Endothelial cell of umbilical vein (primary cell): ENCODE results near the gene MPP4. TPM values are rescaled to one million over a fixed set of nuclear protein-coding genes. Genes with fewer than 3 reads are reported as not detected.

Source experiments
- BruUV-seq: library from RNA; stranded (reverse); fragments of 400-500 nt; replicated peaks from 2 replicates; lab custom pipeline; 2021; lab: Mats Ljungman, UMichigan
- CTCF ChIA-PET: fragments of 300-600, 350-600 bp; sonication (Branson Sonifier 250); formaldehyde crosslinking; loops from one replicate; lab custom pipeline; 2021; ENCODE audit warnings: antibody characterized with exemption, inconsistent platforms; lab: Charles Lee
- POLR2A ChIA-PET: fragments of 300-600, 350-600 bp; sonication (Branson Sonifier 250); formaldehyde crosslinking; loops from one replicate; lab custom pipeline; 2021; ENCODE audit warnings: antibody characterized with exemption, inconsistent platforms; lab: Charles Lee
- DNase-seq: peaks from one replicate; pipeline ENCODE4 v3.0.0-alpha.2; 2011; ENCODE audit warnings: low read depth, low spot score
- FAIRE-seq: peaks from 2 replicates; lab custom pipeline; 2011; peaks lifted over from hg19 to GRCh38; lab: Jason Lieb, UNC
- H2AFZ ChIP-seq: 2 replicates; pipeline ENCODE4 v1.6.0; 2012; ENCODE audit warnings: low read depth, low read length, control low read depth, inconsistent platforms
- H3K27ac ChIP-seq: 2 replicates; pipeline ENCODE4 v1.5.1; 2011; ENCODE audit warnings: low read depth, mild to moderate bottlenecking, control low read depth, low read length, moderate library complexity; ENCODE audit not compliant: insufficient read depth
- H3K27me3 ChIP-seq, 2 experiments: 2 replicates each; pipeline versions ENCODE4 v1.6.0 to v1.6.1; 2011; ENCODE audit warnings: low read length in 2 of 2, mixed read lengths in 1 of 2; ENCODE audit not compliant: control insufficient read depth in 2 of 2, insufficient read depth in 2 of 2
- H3K36me3 ChIP-seq, 2 experiments: 2 replicates in 1 of 2; 3 replicates in 1 of 2; pipeline ENCODE4 v1.5.1; 2011; ENCODE audit warnings: low read length in 2 of 2, mild to moderate bottlenecking in 1 of 2, moderate library complexity in 1 of 2; ENCODE audit not compliant: control insufficient read depth in 2 of 2, insufficient read depth in 2 of 2; ENCODE audit errors: extremely low read depth in 1 of 2
- H3K4me1 ChIP-seq: 3 replicates; pipeline ENCODE4 v1.5.1; 2011; ENCODE audit warnings: mild to moderate bottlenecking, low read length; ENCODE audit not compliant: control insufficient read depth, insufficient read depth; ENCODE audit errors: extremely low read depth
- H3K4me2 ChIP-seq: 2 replicates; pipeline ENCODE4 v1.6.1; 2011; ENCODE audit warnings: low read length, control low read depth, mixed read lengths; ENCODE audit not compliant: insufficient read depth
- H3K4me3 ChIP-seq, 3 experiments: fragments of 200-600 bp in 1 of 3; sonication (generic), shearing (Covaris generic) in 1 of 3; replicated peaks in 1 of 3; 2 replicates each; pipeline ENCODE4 v1.5.1; 2011 to 2016; ENCODE audit warnings: control low read depth in 3 of 3, low read length in 3 of 3, mild to moderate bottlenecking in 2 of 3, inconsistent platforms in 1 of 3, low read depth in 1 of 3, moderate library complexity in 1 of 3; ENCODE audit not compliant: insufficient read depth in 1 of 3
- H3K79me2 ChIP-seq: 2 replicates; pipeline ENCODE4 v1.6.0; 2012; ENCODE audit warnings: low read length, inconsistent platforms; ENCODE audit not compliant: control insufficient read depth, insufficient read depth
- H3K9ac ChIP-seq: replicated peaks from 2 replicates; pipeline ENCODE3; 2011; ENCODE audit warnings: low read length, control low read depth; ENCODE audit not compliant: insufficient read depth; ENCODE audit errors: extremely low read depth
- H3K9me1 ChIP-seq: replicated peaks from 3 replicates; pipeline ENCODE4 v1.6.0; 2011; ENCODE audit warnings: mild to moderate bottlenecking, low read length; ENCODE audit not compliant: control insufficient read depth, insufficient read depth; ENCODE audit errors: extremely low read depth
- H3K9me3 ChIP-seq: replicated peaks from 2 replicates; pipeline ENCODE4 v1.5.1; 2012; ENCODE audit warnings: low read length, inconsistent platforms; ENCODE audit not compliant: control insufficient read depth, insufficient read depth
- H4K20me1 ChIP-seq: replicated peaks from 2 replicates; pipeline ENCODE3; 2011; ENCODE audit warnings: mild to moderate bottlenecking, low read length; ENCODE audit not compliant: control insufficient read depth, insufficient read depth; ENCODE audit errors: extremely low read depth
- EZH2 ChIP-seq: IDR thresholded peaks from 2 replicates; pipeline ENCODE4 v1.6.1; 2012; ENCODE audit warnings: borderline replicate concordance, low read depth, mild to moderate bottlenecking, moderate library complexity, low read length, inconsistent platforms; ENCODE audit not compliant: severe bottlenecking
- FOS ChIP-seq: IDR thresholded peaks from 2 replicates; pipeline ENCODE4 v1.6.1; 2011; ENCODE audit warnings: mild to moderate bottlenecking, low read length, moderate library complexity, borderline replicate concordance; ENCODE audit not compliant: insufficient read depth
- GATA2 ChIP-seq: IDR thresholded peaks from 2 replicates; pipeline ENCODE4 v1.7.0; 2011; ENCODE audit warnings: low read depth, mild to moderate bottlenecking, moderate library complexity, mixed read lengths, low read length; ENCODE audit not compliant: insufficient read length, insufficient read depth
- JUN ChIP-seq: IDR thresholded peaks from 2 replicates; pipeline ENCODE4 v1.6.1; 2011; ENCODE audit warnings: borderline replicate concordance, low read depth; ENCODE audit not compliant: insufficient read length, insufficient read depth
- MYC ChIP-seq: IDR thresholded peaks from one replicate; pipeline ENCODE4 v1.6.1; 2011; ENCODE audit warnings: mild to moderate bottlenecking, low read depth, low read length
- POLR2A ChIP-seq: IDR thresholded peaks from 2 replicates; pipeline ENCODE4 v1.6.1; 2012; ENCODE audit warnings: low read depth, mild to moderate bottlenecking, control low read depth, low read length
- POLR2AphosphoS5 ChIP-seq: IDR thresholded peaks from 2 replicates; pipeline ENCODE4 v1.6.1; 2012; ENCODE audit warnings: low read depth, mild to moderate bottlenecking, control low read depth, low read length, moderate library complexity; ENCODE audit not compliant: insufficient read depth
- dilution Hi-C: fragments of 300-500 bp; cut with MboI; formaldehyde crosslinking; loops from one replicate; pipeline ENCODE4 v1.15.0; 2019; ENCODE audit warnings: low sequenced_read_pairs; ENCODE audit not compliant: extremely low pct_ligation_motif_present
- intact Hi-C: fragments of 100-400 bp; cut with micrococcal nuclease; formaldehyde crosslinking; loops from one replicate; pipeline ENCODE4 v1.10.0; 2022
- polyA plus RNA-seq, 4 experiments: library from polyadenylated mRNA; depleted of rRNA in 3 of 4; stranded (reverse) in 3 of 4; unstranded in 1 of 4; fragments of >200 nt; gene quantifications; 2 replicates each; pipeline versions ENCODE4 v1.2.1 to v1.2.3, GENCODE V29; 2011 to 2012; ENCODE audit warnings: missing spikeins in 1 of 4
- total RNA-seq: library from RNA; stranded (reverse); gene quantifications from 2 replicates; pipeline ENCODE4 v1.2.3, GENCODE V29; 2021
- TF ChIP-seq, protein P1 (sequence below), 2 donors: IDR thresholded peaks; 1 replicate in 1 of 2; 2 replicates in 1 of 2; pipeline ENCODE4 v1.5.1; 2011; ENCODE audit warnings: low read length in 2 of 2, mild to moderate bottlenecking in 2 of 2, moderate library complexity in 2 of 2, control low read depth in 1 of 2, inconsistent platforms in 1 of 2, low read depth in 1 of 2; ENCODE audit not compliant: insufficient read depth in 1 of 2; ENCODE audit errors: extremely low read depth in 1 of 2
- TF ChIP-seq, protein P2 (sequence below): IDR thresholded peaks from 2 replicates; pipeline ENCODE4 v1.6.1; 2011; ENCODE audit not compliant: insufficient read depth, insufficient read length

The MPP4 gene
- total and polyA plus RNA-seq, 2 donors (not counting 3 experiments of a cell fraction or from before 2014, with no cell fraction given): 5.6 to 7.6 TPM

DNA sequence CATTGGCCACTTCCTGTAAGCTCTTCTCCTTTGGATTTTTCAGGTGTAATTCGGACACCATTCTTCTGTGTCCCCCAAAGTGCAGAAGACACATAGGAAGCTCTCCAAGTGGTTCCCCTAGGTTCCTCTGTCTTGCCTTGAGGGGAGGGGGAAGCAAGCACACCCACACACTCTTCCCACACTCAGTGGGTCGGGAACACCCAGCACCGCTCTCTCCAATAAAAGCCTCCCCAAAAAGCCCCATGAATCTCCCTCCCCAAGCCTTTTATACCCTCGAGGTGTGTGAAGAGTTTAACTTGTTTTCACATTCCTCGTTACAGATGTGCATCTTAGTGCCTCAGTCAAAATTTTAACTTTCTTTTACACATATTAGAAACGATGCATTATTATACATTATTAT is 45.2 kb downstream of the MPP4 start:
- dilution Hi-C loops: no loop called here
- peaks cover 31% of the 10 kb centered on the region for H3K4me1 ChIP-seq
- H3K9me1 ChIP-seq: no peaks in the 10 kb centered on the region
- no peaks in the 10 kb centered on the region for H3K27me3 ChIP-seq
- peak overlapping the region; percentile 70 for H3K9ac ChIP-seq
- BruUV-seq: no TSS peak
- no peak overlapping the region for H2AFZ ChIP-seq
- H3K9me3 ChIP-seq: no peaks in the 10 kb centered on the region
- CTCF ChIA-PET: interaction anchor here (1.3 kb wide), 1 partner anchor 11 kb away, joined by 4 read pairs; the partner anchor contains the start of gene TMEM237
- FAIRE-seq: no peak
- TF ChIP-seq POLR2AphosphoS5 (no peak), POLR2A (no peak), MYC (no peak), FOS (no peak), GATA2 (no peak), EZH2 (no peak), JUN (no peak)
- TF ChIP-seq, protein P1, sequence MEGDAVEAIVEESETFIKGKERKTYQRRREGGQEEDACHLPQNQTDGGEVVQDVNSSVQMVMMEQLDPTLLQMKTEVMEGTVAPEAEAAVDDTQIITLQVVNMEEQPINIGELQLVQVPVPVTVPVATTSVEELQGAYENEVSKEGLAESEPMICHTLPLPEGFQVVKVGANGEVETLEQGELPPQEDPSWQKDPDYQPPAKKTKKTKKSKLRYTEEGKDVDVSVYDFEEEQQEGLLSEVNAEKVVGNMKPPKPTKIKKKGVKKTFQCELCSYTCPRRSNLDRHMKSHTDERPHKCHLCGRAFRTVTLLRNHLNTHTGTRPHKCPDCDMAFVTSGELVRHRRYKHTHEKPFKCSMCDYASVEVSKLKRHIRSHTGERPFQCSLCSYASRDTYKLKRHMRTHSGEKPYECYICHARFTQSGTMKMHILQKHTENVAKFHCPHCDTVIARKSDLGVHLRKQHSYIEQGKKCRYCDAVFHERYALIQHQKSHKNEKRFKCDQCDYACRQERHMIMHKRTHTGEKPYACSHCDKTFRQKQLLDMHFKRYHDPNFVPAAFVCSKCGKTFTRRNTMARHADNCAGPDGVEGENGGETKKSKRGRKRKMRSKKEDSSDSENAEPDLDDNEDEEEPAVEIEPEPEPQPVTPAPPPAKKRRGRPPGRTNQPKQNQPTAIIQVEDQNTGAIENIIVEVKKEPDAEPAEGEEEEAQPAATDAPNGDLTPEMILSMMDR (IDR thresholded peaks at IDR 0.05; ENCODE audit: extremely low read depth in 1 of 2, insufficient read depth in 1 of 2, low read depth in 1 of 2, low read length in 2 of 2): no peak
- TF ChIP-seq, protein P2, sequence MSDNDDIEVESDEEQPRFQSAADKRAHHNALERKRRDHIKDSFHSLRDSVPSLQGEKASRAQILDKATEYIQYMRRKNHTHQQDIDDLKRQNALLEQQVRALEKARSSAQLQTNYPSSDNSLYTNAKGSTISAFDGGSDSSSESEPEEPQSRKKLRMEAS: no peak
- intact Hi-C loops: no loop called here
- DNase-seq: no peak
- POLR2A ChIA-PET: no interaction called here
- no peak overlapping the region for H3K4me2 ChIP-seq
- no peaks in the 10 kb centered on the region for H3K36me3 ChIP-seq
- H3K79me2 ChIP-seq: no peaks in the 10 kb centered on the region
- no peaks in the 10 kb centered on the region for H4K20me1 ChIP-seq
- H3K27ac ChIP-seq: peak overlapping the region; percentile 88
- no peak overlapping the region for H3K4me3 ChIP-seq
